ENCODE data around the gene ADAR. TPM values are rescaled to one million over a fixed set of nuclear protein-coding genes. Genes with fewer than 3 reads are reported as not detected.

The ADAR gene
- 51.1 and 64.6 TPM in 2 replicates for total RNA-seq (ENCODE audit: low replicate concordance)

GRCh38 chr1:154607609-154608396 is at the start of gene ADAR:
ADAR (minus strand) TSS chr1:154608186; CDS start chr1:154608006, 180 bp downstream.

GRCh38 chr1:154567386-154568156 is 40.4 kb downstream of the ADAR start, which contains the start of gene CHRNB2:
CHRNB2 (plus strand) TSS chr1:154567778; CDS start chr1:154568045, 267 bp downstream.

GRCh38 chr1:154557939-154558719 is 49.9 kb downstream of the ADAR start, which contains the start of gene UBE2Q1:
UBE2Q1 (minus strand) TSS chr1:154558662; CDS start chr1:154558553, 109 bp downstream.

Other genes starting within 250 kb of the ADAR start
- gene IL6R, start 202.8 kb downstream of the ADAR start, total RNA-seq (ENCODE audit: low replicate concordance) = 1.1 and 12.5 TPM in 2 replicates
- not detected in 2 replicates for gene TDRD10, start 106.0 kb downstream of the ADAR start, total RNA-seq (ENCODE audit: low replicate concordance)
- under 0.01 and 0.12 TPM in 2 replicates for gene SHE, start 105.8 kb downstream of the ADAR start, total RNA-seq (ENCODE audit: low replicate concordance)
- 21.9 and 50.7 TPM in 2 replicates for gene UBE2Q1, start 49.5 kb downstream of the ADAR start, total RNA-seq (ENCODE audit: low replicate concordance)
- 0.23 TPM in 1 of 2 replicates, not detected in the other for gene CHRNB2, start 40.4 kb downstream of the ADAR start, total RNA-seq (ENCODE audit: low replicate concordance)